ENCODE measurements around the gene CD300A. TPM values are rescaled to one million over a fixed set of nuclear protein-coding genes. Genes with fewer than 3 reads are reported as not detected.

The CD300A gene
- total and polyA plus RNA-seq, 2 of the 4 experiments (the other 2 are of a cell fraction) = not detected

- no peak overlapping the region for H4K8ac ChIP-seq (ENCODE audit: low read depth in 2 of 2, low read length in 2 of 2)
- H4K20me1 ChIP-seq (ENCODE audit: insufficient read depth, low read length) = no peaks in the 10 kb centered on the region
- no peak overlapping the region for H2BK15ac ChIP-seq (ENCODE audit: low read depth, low read length)
- intact Hi-C loops (cut with micrococcal nuclease) (no loop called here), dilution Hi-C loops (cut with HindIII; ENCODE audit: low sequenced_read_pairs, unreplicated experiment) (no loop called here), in situ Hi-C loops (cut with MboI; ENCODE audit: low sequenced_read_pairs) (no loop called here)
- no peak overlapping the region for H3K14ac ChIP-seq (replicated peaks; ENCODE audit: low read depth, low read length)
- H2BK20ac ChIP-seq (ENCODE audit: low read depth, low read length) = no peak overlapping the region
- ChIA-PET POLR2A (ENCODE audit: unreplicated experiment) (no interaction called here), CTCF (no interaction called here)
- no peak overlapping the region for H2AK5ac ChIP-seq (ENCODE audit: low read depth, low read length)
- peaks cover 35% of the 10 kb centered on the region for H3K9me3 ChIP-seq (ENCODE audit: control insufficient read depth, insufficient read depth, low read length)
- H3K27ac ChIP-seq (ENCODE audit: insufficient read depth, low read length) = no peak overlapping the region
- no peak overlapping the region for H3K56ac ChIP-seq (ENCODE audit: extremely low read depth, insufficient read depth, low read length)
- H3K9ac ChIP-seq (ENCODE audit: low read depth, low read length) = no peak overlapping the region
- H3K4me3 ChIP-seq (ENCODE audit: insufficient read depth, low read depth, low read length) = no peak overlapping the region
- H3K23ac ChIP-seq (ENCODE audit: low read depth, low read length) = no peak overlapping the region
- H2AK9ac ChIP-seq (replicated peaks; ENCODE audit: low read depth, low read length, poor library complexity) = no peak overlapping the region
- no peak overlapping the region for H3K18ac ChIP-seq (ENCODE audit: low read depth, low read length)
- no peak overlapping the region for H3K4ac ChIP-seq (ENCODE audit: low read depth, low read length)
- H3K36me3 ChIP-seq (ENCODE audit: control insufficient read depth, insufficient read depth, low read length) = no peaks in the 10 kb centered on the region
- DNase-seq (no peak), ATAC-seq (ENCODE audit: low read depth) (no peak)
- H2BK5ac ChIP-seq (ENCODE audit: low read depth, low read length, poor library complexity, severe bottlenecking) = no peak overlapping the region
- no peak overlapping the region for H2BK120ac ChIP-seq (ENCODE audit: low read depth, low read length)
- H3K79me1 ChIP-seq (ENCODE audit: low read depth in 1 of 2, low read length in 2 of 2) = no peaks in the 10 kb centered on the region
- H4K91ac ChIP-seq (ENCODE audit: insufficient read depth, low read depth, low read length) = no peak overlapping the region
- H3K4me2 ChIP-seq (ENCODE audit: low read depth, low read length) = no peak overlapping the region
- TF ChIP-seq USF2 (IDR thresholded peaks at IDR 0.05; ENCODE audit: low read depth, low read length) (peak; percentile 88), CTCF (conservative IDR thresholded peaks at IDR 0.05; ENCODE audit: low read depth, low read length) (no peak), RAD21 (IDR thresholded peaks at IDR 0.05; ENCODE audit: low read length) (no peak), RCOR1 (IDR thresholded peaks at IDR 0.05; ENCODE audit: insufficient replicate concordance, low read length) (no peak), MAZ (IDR thresholded peaks at IDR 0.05; ENCODE audit: borderline replicate concordance, low read depth, low read length) (no peak), SMC3 (IDR thresholded peaks at IDR 0.05; ENCODE audit: low read depth, low read length) (no peak), NFE2L2 (IDR thresholded peaks at IDR 0.05; ENCODE audit: low read depth, low read length) (no peak)
- no peaks in the 10 kb centered on the region for H3K4me1 ChIP-seq (ENCODE audit: control insufficient read depth, insufficient read depth, low read length)
- H2AFZ ChIP-seq (replicated peaks; ENCODE audit: low read length, poor library complexity) = no peak overlapping the region
- H3K27me3 ChIP-seq (ENCODE audit: control insufficient read depth, insufficient read depth, low read length) = no peaks in the 10 kb centered on the region
- H4K5ac ChIP-seq (ENCODE audit: low read depth, low read length) = no peak overlapping the region
- BruUV-seq (replicated peaks) = no TSS peak
- H3K9me1 ChIP-seq (ENCODE audit: insufficient read depth, low read length) = no peaks in the 10 kb centered on the region
- WGBS, 2 experiments (ENCODE audit: extremely low coverage in 2 of 2, insufficient read length in 1 of 2) = 77% methylated on average over 5 of the region's 10 CpGs; no CpG with 5 or more reads in 1 of the 2 experiments
These were observed 48.3 kb downstream of the CD300A start for GRCh38 chr17:74514632-74515334.

All from IMR-90 (cell line).